Measurements from ENCODE around the gene TBC1D10A.

Gene TBC1D10A

GRCh38 chr22:30314915-30315314 lies 11.8 kb downstream of the TBC1D10A start:
- TF ChIP-seq CTCF (IDR thresholded peaks at IDR 0.05; ENCODE audit: low read depth, low read length): no peak
- TF ChIP-seq EZH2phosphoT487 (IDR thresholded peaks at IDR 0.05; ENCODE audit: low read depth): no peak
- Histone ChIP-seq H3K27ac (ENCODE audit: low read length) (peak overlapping the region; percentile 38), H3K4me3 (ENCODE audit: low read length) (peak overlapping the region; percentile 34; the same call in 1 of the 2 replicates), H3K4me2 (ENCODE audit: low read length) (peak overlapping the region; percentile 69), H3K27me3 (ENCODE audit: low read depth, low read length) (no peaks in the 10 kb centered on the region), H3K4me1 (ENCODE audit: low read length) (peaks cover 36% of the 10 kb centered on the region), H3K9ac (ENCODE audit: low read length) (peak overlapping the region; percentile 33; the same call in 1 of the 2 replicates), H4K20me1 (ENCODE audit: insufficient read depth, low read length) (no peaks in the 10 kb centered on the region), H3K9me3 (ENCODE audit: insufficient read depth, low read length) (no peaks in the 10 kb centered on the region), H2AFZ (ENCODE audit: low read depth, low read length) (no peak overlapping the region), H3K36me3 (replicated peaks; ENCODE audit: low read depth, low read length) (no peaks in the 10 kb centered on the region), H3K79me2 (ENCODE audit: low read length) (peaks cover 4% of the 10 kb centered on the region; the same call in 1 of the 2 replicates)

- no peaks in the 10 kb centered on the region for H4K20me1 ChIP-seq (ENCODE audit: insufficient read depth, low read length)
- H3K9ac ChIP-seq (ENCODE audit: low read length): no peak overlapping the region
- TF ChIP-seq EZH2phosphoT487 (IDR thresholded peaks at IDR 0.05; ENCODE audit: low read depth) (no peak), CTCF (IDR thresholded peaks at IDR 0.05; ENCODE audit: low read depth, low read length) (no peak)
- peaks cover 48% of the 10 kb centered on the region for H3K4me1 ChIP-seq (ENCODE audit: low read length)
- H3K9me3 ChIP-seq (ENCODE audit: insufficient read depth, low read length): no peaks in the 10 kb centered on the region
- H3K36me3 ChIP-seq (replicated peaks; ENCODE audit: low read depth, low read length): no peaks in the 10 kb centered on the region
- H3K4me2 ChIP-seq (ENCODE audit: low read length): peak overlapping the region; percentile 69; the same call in 1 of the 2 replicates
- no peak overlapping the region for H3K4me3 ChIP-seq (ENCODE audit: low read length)
- peaks cover 4% of the 10 kb centered on the region; the same call in 1 of the 2 replicates for H3K79me2 ChIP-seq (ENCODE audit: low read length)
- H3K27me3 ChIP-seq (ENCODE audit: low read depth, low read length): no peaks in the 10 kb centered on the region
- H3K27ac ChIP-seq (ENCODE audit: low read length): no peak overlapping the region
- H2AFZ ChIP-seq (ENCODE audit: low read depth, low read length): no peak overlapping the region
Observed at GRCh38 chr22:30313527-30314363, 13.0 kb downstream of the TBC1D10A start.

- H3K4me2 ChIP-seq (ENCODE audit: low read length): no peak overlapping the region
- no peak overlapping the region for H3K27ac ChIP-seq (ENCODE audit: low read length)
- peaks cover 4% of the 10 kb centered on the region; the same call in 1 of the 2 replicates for H3K79me2 ChIP-seq (ENCODE audit: low read length)
- H3K36me3 ChIP-seq (replicated peaks; ENCODE audit: low read depth, low read length): no peaks in the 10 kb centered on the region
- H4K20me1 ChIP-seq (ENCODE audit: insufficient read depth, low read length): no peaks in the 10 kb centered on the region
- no peak overlapping the region for H2AFZ ChIP-seq (ENCODE audit: low read depth, low read length)
- TF ChIP-seq CTCF (IDR thresholded peaks at IDR 0.05; ENCODE audit: low read depth, low read length): no peak
- TF ChIP-seq EZH2phosphoT487 (IDR thresholded peaks at IDR 0.05; ENCODE audit: low read depth): no peak
- H3K4me3 ChIP-seq (ENCODE audit: low read length): no peak overlapping the region
- no peak overlapping the region for H3K9ac ChIP-seq (ENCODE audit: low read length)
- H3K4me1 ChIP-seq (ENCODE audit: low read length): peaks cover 58% of the 10 kb centered on the region
- H3K27me3 ChIP-seq (ENCODE audit: low read depth, low read length): no peaks in the 10 kb centered on the region
- no peaks in the 10 kb centered on the region for H3K9me3 ChIP-seq (ENCODE audit: insufficient read depth, low read length)
Observed at GRCh38 chr22:30312053-30312452, 14.7 kb downstream of the TBC1D10A start.
